ENCODE measurements around the gene ANKRD53.
A peak's percentile ranks its signal among the peaks of the same experiment; 100 is the strongest.

ANKRD53 gene

GRCh38 chr2:70944111-70944690, 34.2 kb upstream of the ANKRD53 start:
- DNase-seq, result no peak

GRCh38 chr2:70946832-70947442, 31.5 kb upstream of the ANKRD53 start:
- peak; percentile 60 for DNase-seq

GRCh38 chr2:70947556-70948184, 30.8 kb upstream of the ANKRD53 start:
- DNase-seq, result no peak

GRCh38 chr2:70948337-70949003, 30.0 kb upstream of the ANKRD53 start:
- DNase-seq, result peak; percentile 63

GRCh38 chr2:70949086-70949485, 29.3 kb upstream of the ANKRD53 start:
- no peak for DNase-seq

- no peak for DNase-seq
Observed at GRCh38 chr2:70954886-70955285, 23.5 kb upstream of the ANKRD53 start.

- no peak for DNase-seq
Observed at GRCh38 chr2:70956141-70956540, 22.3 kb upstream of the ANKRD53 start.

- no peak for DNase-seq
Observed at GRCh38 chr2:70957798-70958197, 20.6 kb upstream of the ANKRD53 start.

GRCh38 chr2:70958759-70959158, 19.7 kb upstream of the ANKRD53 start:
- DNase-seq, result no peak

- DNase-seq, result no peak
Observed at GRCh38 chr2:70959271-70959761, 19.1 kb upstream of the ANKRD53 start.

GRCh38 chr2:70959851-70960832, 18.3 kb upstream of the ANKRD53 start:
- DNase-seq, result no peak

GRCh38 chr2:70960833-70961647, 17.4 kb upstream of the ANKRD53 start:
- no peak for DNase-seq

- DNase-seq, result no peak
Observed at GRCh38 chr2:70961648-70961994, 16.8 kb upstream of the ANKRD53 start.

- DNase-seq, result no peak
Observed at GRCh38 chr2:70962211-70962884, 16.1 kb upstream of the ANKRD53 start.

- no peak for DNase-seq
Observed at GRCh38 chr2:70962885-70963878, 15.2 kb upstream of the ANKRD53 start.

- DNase-seq, result no peak
Observed at GRCh38 chr2:70964133-70964532, 14.3 kb upstream of the ANKRD53 start.

- DNase-seq, result no peak
Observed at GRCh38 chr2:70964596-70965386, 13.6 kb upstream of the ANKRD53 start.

- no peak for DNase-seq
Observed at GRCh38 chr2:70965506-70965905, 12.9 kb upstream of the ANKRD53 start.

- no peak for DNase-seq
Observed at GRCh38 chr2:70966681-70967080, 11.7 kb upstream of the ANKRD53 start.
